ENCODE data around the gene FBN2. TPM values are rescaled to one million over a fixed set of nuclear protein-coding genes. Genes with fewer than 3 reads are reported as not detected.
"Not testable (repeated sequence)": the region's sequence is repeated elsewhere in the genome, so short reads cannot be mapped to it uniquely, and the experiment has no call there.

The FBN2 gene
- total RNA-seq, 1 donor from 2014 or later, result 3.9 TPM

GRCh38 chr5:128535251-128535650 is 2.8 kb downstream of the FBN2 start:
- DNase-seq (ENCODE audit: low read depth), result no peak

GRCh38 chr5:128534726-128535125 is 3.3 kb downstream of the FBN2 start:
- no peak for DNase-seq (ENCODE audit: low read depth)

- no peak for DNase-seq (ENCODE audit: low read depth)
Measured at GRCh38 chr5:128532776-128533175, 5.3 kb downstream of the FBN2 start.

DNA sequence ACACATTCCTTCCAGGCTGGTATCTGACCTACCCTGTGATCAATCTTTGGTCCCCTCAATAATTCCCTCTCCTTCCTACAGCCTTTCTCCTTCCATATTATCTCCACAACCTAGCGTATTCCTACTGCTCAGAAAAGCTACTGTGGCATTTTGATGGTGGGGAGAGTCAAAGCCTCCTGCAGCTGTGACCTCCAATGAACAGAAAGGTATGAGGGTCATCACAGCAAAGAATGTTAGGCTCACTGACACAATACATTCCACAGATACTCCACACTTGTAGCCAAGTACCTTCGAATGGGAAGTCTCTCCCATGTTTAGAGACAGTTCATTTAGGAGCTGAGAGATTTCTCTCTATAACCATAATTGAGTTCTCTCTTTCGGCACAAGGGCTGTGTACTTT is 5.9 kb downstream of the FBN2 start:
- DNase-seq (ENCODE audit: low read depth), result no peak

GRCh38 chr5:128528637-128529255 is 9.3 kb downstream of the FBN2 start:
- DNase-seq (ENCODE audit: low read depth), result no peak

DNA sequence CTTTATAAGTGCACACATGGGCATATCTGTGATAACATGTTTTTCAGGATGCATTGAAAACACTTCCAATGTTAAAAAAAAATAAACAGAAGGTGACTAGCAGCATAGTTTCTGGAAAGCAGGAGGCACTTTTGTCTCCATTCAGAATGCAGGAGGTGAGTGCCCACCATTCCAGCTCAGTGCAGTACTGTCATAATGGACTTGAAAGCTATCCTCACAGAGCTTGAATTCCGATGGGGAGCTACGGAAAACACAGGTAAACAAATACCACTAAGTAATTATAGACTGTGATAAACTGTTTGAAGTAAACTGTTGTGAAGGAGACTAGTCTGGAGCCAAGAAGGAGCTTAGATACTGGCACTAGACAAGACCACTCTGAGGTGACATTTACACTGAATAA is 9.9 kb downstream of the FBN2 start:
- DNase-seq (ENCODE audit: low read depth), result no peak

- no peak for DNase-seq (ENCODE audit: low read depth)
Measured at GRCh38 chr5:128527077-128527476, 11.0 kb downstream of the FBN2 start.

DNA sequence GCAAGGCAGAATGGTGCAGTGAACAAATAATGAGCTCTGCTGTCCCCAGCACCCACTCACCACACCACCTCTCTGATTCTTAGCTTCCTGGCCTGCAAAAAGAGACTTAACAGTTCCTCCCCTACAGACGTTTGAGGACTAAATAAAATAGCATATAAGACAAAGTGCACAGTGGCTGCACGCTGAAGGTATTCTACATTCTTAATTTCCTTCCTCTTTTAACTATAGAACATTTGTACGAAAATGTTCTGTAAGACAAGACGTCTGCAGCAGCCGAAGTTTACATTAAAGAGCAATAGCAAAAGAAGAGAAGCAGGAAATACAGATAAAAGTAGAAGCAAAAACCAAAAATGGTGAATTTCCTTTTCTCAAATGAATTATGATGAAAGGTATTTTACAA is 15.7 kb downstream of the FBN2 start:
- DNase-seq (ENCODE audit: low read depth), result no peak

- DNase-seq (ENCODE audit: low read depth), result no peak
Measured at GRCh38 chr5:128519827-128520226, 18.2 kb downstream of the FBN2 start.

GRCh38 chr5:128516978-128517377 is 21.1 kb downstream of the FBN2 start:
- DNase-seq (ENCODE audit: low read depth), result no peak

GRCh38 chr5:128513806-128514205 is 24.2 kb downstream of the FBN2 start:
- no peak for DNase-seq (ENCODE audit: low read depth)

GRCh38 chr5:128512894-128513293 is 25.2 kb downstream of the FBN2 start:
- no peak for DNase-seq (ENCODE audit: low read depth)

- no peak for DNase-seq (ENCODE audit: low read depth)
Measured at GRCh38 chr5:128506643-128507042, 31.4 kb downstream of the FBN2 start.

DNA sequence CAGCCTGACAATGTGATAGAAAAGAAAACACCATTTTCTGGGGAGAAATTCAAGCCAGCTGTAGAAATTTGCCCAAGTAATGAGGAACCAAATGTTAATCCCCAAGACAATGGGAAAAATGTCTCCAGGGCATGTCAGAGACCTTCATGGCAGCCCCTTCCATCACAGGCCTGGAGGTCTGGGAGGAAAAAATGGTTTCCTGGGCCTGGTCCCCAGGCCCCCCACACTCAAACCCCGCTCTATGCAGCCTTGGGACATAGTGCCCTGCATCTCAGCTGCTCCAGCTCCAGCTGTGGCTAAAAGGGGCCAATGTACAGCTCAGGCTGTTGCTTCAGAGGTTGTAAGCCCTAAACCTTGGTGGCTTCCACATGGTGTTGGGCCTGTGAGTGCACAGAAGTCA is 34.3 kb downstream of the FBN2 start:
- not testable (repeated sequence) for DNase-seq (ENCODE audit: low read depth)

DNA sequence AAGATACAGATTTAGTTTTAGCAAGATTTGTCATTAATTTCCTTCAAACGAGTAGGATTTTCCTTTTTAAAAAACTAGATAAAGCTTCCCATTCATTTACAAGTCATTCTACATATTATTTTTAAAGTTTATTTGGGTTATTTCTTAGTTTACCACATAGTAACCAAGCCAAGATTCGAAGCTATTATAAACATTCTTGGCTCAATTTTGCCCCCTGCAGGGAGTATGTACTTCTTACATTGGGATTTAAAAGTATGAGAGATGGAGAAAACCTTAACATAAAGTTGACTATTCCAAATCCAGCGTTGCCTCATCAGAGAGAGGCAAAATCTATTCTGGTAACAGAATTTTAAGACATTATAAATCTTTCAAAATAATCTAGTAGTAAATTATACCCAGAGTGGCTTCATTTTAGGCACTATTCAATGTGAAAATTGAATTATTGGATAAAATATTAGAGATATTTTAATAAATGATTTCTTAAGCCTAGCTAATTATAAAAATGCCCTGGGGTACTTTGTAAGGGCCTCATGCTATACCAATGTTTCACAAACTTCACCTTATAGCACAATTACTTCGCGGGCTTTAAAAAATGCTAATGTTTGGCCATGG is 39.1 kb downstream of the FBN2 start:
- DNase-seq (ENCODE audit: low read depth), result peak; percentile 79

- no peak for DNase-seq (ENCODE audit: low read depth)
Measured at GRCh38 chr5:128494516-128494915, 43.5 kb downstream of the FBN2 start.

DNA sequence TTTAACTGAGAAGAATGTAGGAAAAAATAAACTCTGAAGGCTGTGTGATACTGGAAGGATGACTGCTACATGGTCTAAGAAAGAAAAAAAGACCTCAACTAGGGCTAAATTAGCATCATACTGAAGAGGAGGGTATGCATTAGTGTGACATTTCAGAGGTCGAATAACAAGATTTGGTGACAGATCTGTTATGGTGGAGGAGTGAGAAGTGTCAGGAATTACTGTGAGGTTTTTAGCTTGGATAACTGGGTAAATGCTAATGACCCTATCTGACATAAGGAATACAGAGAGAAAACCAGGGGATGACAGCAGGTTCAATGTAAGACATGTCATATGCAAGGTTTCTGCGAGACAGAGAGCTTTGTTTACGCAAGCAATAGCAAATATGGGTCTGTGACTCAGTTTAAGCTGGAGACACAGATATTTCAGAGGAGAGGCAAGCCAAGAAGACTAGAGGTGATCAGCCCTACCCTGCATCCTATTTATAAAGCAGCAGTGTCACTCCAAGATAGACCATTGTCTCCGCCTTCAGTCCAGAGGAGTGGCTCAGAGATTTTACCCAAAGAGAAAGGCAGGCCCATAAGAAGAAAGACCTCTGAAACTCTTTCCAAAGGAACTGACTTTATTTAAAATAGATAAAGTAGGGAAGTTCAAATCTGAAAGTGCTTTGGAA is 44.3 kb downstream of the FBN2 start:
- no peak for DNase-seq (ENCODE audit: low read depth)

DNA sequence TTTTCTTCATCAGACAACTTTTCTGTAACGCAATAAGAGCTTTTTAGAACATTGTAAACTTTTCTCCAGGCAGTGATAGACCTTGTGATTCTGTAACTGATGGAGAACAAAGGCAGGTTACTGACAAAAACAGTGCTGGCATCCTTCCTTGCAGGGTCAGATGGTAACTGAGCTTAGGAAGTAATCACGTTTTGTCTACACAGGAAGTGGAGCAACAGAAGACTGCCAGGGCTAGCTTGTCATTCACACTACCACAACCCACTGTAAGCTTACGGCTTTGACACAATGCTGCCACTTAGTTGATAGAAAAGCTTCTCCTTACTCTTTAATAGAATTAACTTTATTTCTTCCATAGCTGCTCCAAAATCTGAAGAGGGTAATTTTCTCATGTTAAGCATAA is 46.8 kb downstream of the FBN2 start:
- no peak for DNase-seq (ENCODE audit: low read depth)

DNA sequence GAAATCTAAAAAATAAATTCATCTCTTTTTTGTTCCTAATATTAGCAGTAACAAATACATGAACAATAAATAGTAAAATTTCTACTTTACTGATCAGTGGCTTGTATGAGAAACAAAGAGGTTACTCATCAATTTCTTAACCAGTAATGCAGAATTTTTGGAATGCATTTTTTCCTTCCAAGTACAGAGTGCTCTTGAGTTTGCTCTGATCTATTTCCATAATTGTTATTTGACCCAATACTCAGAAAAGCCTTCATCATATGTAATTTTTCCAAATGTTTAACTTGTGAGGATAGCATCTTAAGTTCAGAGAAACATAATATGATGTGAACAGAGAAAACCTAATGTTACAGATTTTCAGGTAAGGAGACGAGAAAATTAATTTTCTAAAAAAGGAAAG is 47.3 kb downstream of the FBN2 start:
- no peak for DNase-seq (ENCODE audit: low read depth)

- DNase-seq (ENCODE audit: low read depth), result no peak
Measured at GRCh38 chr5:128487041-128487440, 51.0 kb downstream of the FBN2 start.

GRCh38 chr5:128483738-128484137 is 54.3 kb downstream of the FBN2 start:
- DNase-seq (ENCODE audit: low read depth), result no peak

GRCh38 chr5:128480906-128481633 is 57.0 kb downstream of the FBN2 start:
- DNase-seq (ENCODE audit: low read depth), result no peak
